Measurements from ENCODE around the gene VEGFA.

VEGFA gene

GRCh38 chr6:43788301-43788700 lies 18.3 kb downstream of the VEGFA start:
- no peak for FAIRE-seq

- no peak for FAIRE-seq
Measured at GRCh38 chr6:43789447-43789846, 19.4 kb downstream of the VEGFA start.

- FAIRE-seq, result no peak
Measured at GRCh38 chr6:43790031-43790430, 20.0 kb downstream of the VEGFA start.

GRCh38 chr6:43791745-43792422 lies 21.9 kb downstream of the VEGFA start:
- FAIRE-seq, result no peak

- FAIRE-seq, result no peak
Measured at GRCh38 chr6:43793154-43793874, 23.3 kb downstream of the VEGFA start.

- no peak for FAIRE-seq
Measured at GRCh38 chr6:43793875-43794242, 23.8 kb downstream of the VEGFA start.

- FAIRE-seq, result no peak
Measured at GRCh38 chr6:43795421-43795820, 25.4 kb downstream of the VEGFA start.

- FAIRE-seq, result no peak
Measured at GRCh38 chr6:43796168-43796567, 26.2 kb downstream of the VEGFA start.

- no peak for FAIRE-seq
Measured at GRCh38 chr6:43796903-43797890, 27.2 kb downstream of the VEGFA start.

- FAIRE-seq, result no peak
Measured at GRCh38 chr6:43797919-43798318, 27.9 kb downstream of the VEGFA start.

GRCh38 chr6:43798688-43799444 lies 28.9 kb downstream of the VEGFA start:
- no peak for FAIRE-seq

- no peak for FAIRE-seq
Measured at GRCh38 chr6:43799551-43800297, 29.7 kb downstream of the VEGFA start.

GRCh38 chr6:43800298-43800623 lies 30.2 kb downstream of the VEGFA start:
- FAIRE-seq, result no peak

GRCh38 chr6:43800746-43801494 lies 30.9 kb downstream of the VEGFA start:
- FAIRE-seq, result no peak

- FAIRE-seq, result no peak
Measured at GRCh38 chr6:43801495-43802181, 31.6 kb downstream of the VEGFA start.

GRCh38 chr6:43803055-43803782 lies 33.2 kb downstream of the VEGFA start:
- no peak for FAIRE-seq

GRCh38 chr6:43803783-43804549 lies 34.0 kb downstream of the VEGFA start:
- FAIRE-seq, result no peak

- no peak for FAIRE-seq
Measured at GRCh38 chr6:43804550-43805223, 34.7 kb downstream of the VEGFA start.

- FAIRE-seq, result no peak
Measured at GRCh38 chr6:43805699-43806042, 35.7 kb downstream of the VEGFA start.
